GM18873 (cell line): ENCODE data around the gene MIF4GD.

Experiments
- ATAC-seq: cut with Tn5 transposase; IDR thresholded peaks from one replicate; pipeline ENCODE4 v1.9.1; 2021; ENCODE audit warnings: mild to moderate bottlenecking, moderate library complexity, moderate number of reproducible peaks; ENCODE audit not compliant: unreplicated experiment, low FRiP score

MIF4GD gene

GRCh38 chr17:75238684-75239191 is 32.3 kb downstream of the MIF4GD start:
- ATAC-seq = no peak

GRCh38 chr17:75238020-75238580 is 32.9 kb downstream of the MIF4GD start:
- ATAC-seq = no peak

- no peak for ATAC-seq
These were observed 33.7 kb downstream of the MIF4GD start for GRCh38 chr17:75237100-75238014.

- no peak for ATAC-seq
These were observed 38.2 kb downstream of the MIF4GD start for GRCh38 chr17:75232786-75233185.

- ATAC-seq = no peak
These were observed 39.1 kb downstream of the MIF4GD start for GRCh38 chr17:75231741-75232464.

GRCh38 chr17:75231071-75231470 is 40.0 kb downstream of the MIF4GD start:
- no peak for ATAC-seq

- no peak for ATAC-seq
These were observed 42.2 kb downstream of the MIF4GD start for GRCh38 chr17:75228847-75229246.

- no peak for ATAC-seq
These were observed 42.7 kb downstream of the MIF4GD start for GRCh38 chr17:75228305-75228704.

- ATAC-seq = no peak
These were observed 43.3 kb downstream of the MIF4GD start for GRCh38 chr17:75227729-75228128.

- no peak for ATAC-seq
These were observed 46.0 kb downstream of the MIF4GD start for GRCh38 chr17:75225016-75225415.

- ATAC-seq = no peak
These were observed 51.2 kb downstream of the MIF4GD start for GRCh38 chr17:75219815-75220214.

- no peak for ATAC-seq
These were observed 52.9 kb downstream of the MIF4GD start for GRCh38 chr17:75218131-75218530.
